HG03064 (cell line): ENCODE measurements around the gene FAM13B.
A peak's percentile ranks its signal among the peaks of the same experiment; 100 is the strongest.

ENCODE experiments used
- ATAC-seq: cut with Tn5 transposase; IDR thresholded peaks from one replicate; pipeline ENCODE4 v1.9.1; 2021; ENCODE audit warnings: low read depth; ENCODE audit not compliant: unreplicated experiment

The FAM13B gene

DNA sequence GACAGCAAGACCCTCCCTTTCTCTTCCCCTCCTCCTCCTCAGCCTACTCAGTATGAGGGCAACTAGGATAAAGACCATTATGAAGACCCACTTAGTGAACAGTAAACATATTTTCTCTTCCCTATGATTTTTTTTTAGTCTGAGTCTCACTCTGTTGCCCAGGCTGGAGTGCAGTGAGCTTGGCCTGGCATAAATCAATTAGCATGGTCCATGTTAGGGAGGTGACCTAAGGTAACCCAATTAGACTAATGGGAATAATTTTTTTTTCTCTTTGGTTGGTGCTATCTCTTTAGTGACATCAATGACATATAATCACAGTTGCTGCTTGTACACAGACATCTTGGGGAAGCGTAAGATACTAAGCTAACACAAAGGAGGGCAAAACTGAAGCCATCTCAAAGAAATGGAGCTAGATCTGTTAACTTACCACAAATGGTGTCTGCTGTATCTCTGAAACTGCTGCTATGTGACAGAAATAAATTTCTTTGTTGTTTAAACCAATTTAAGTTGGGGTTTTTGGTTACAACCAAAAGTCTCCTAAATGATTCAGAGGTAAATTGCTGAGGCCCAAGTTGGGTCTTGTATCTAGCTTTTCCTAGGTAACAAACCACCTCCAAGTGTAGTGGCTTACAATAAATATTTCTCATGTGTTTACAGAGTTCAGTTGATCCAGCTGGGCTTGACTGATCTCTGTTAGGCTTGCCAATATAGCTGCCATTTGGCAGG lies 130.3 kb downstream of the FAM13B start:
- no peak for ATAC-seq

DNA sequence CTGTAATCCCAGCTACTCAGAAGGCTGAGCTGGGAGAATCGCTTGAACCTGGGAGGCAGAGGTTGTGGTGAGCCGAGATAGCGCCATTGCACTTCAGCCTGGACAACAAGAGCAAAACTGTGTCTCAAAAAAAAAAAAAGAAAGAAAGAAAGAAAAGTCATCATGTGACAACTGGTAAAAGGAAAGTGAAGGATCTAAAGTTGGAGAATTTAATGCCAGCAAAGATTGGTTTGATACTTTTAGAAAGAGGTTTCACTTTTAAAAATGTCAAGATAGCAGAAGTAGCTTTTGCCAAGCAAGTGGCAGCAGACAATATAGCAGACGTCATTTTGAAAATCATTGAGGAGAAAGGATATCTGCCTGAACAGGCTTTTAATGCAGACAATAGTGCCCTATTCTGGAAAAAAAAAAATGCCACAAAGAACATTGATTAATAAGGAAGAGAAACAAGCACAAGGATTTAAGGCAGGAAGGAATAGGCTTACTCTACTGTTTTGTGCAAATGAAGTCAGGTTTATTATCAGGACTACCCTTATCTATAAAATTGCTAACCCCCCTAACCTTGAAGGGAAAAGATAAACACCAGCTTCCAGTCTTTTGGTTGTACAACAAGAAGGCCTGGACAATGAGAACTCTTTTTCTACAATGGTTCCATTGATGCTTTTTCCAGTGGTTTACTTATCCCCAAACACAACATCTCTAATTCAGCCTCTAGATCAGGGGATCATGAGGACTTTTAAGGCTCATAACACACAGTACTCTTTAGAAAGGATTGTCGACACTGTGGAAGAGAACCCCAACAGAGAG lies 131.7 kb downstream of the FAM13B start:
- ATAC-seq = no peak

DNA sequence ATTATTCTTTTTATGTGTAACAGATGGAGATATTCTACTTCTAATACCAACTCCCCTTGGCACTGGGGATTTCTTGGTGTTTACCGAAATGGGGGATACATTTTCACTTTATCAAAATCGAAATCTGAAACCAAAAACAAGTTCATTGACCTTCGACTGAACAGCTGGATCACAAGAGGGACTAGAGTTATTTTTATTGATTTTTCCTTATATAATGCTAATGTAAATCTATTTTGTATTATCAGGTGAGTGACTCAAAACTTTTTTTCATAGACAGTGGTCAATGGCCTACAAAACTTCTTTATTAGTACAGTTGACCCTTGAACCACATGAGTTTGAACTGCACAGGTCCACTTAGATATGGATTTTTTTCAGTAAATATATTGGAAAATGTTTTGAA lies 133.4 kb downstream of the FAM13B start:
- ATAC-seq = no peak

DNA sequence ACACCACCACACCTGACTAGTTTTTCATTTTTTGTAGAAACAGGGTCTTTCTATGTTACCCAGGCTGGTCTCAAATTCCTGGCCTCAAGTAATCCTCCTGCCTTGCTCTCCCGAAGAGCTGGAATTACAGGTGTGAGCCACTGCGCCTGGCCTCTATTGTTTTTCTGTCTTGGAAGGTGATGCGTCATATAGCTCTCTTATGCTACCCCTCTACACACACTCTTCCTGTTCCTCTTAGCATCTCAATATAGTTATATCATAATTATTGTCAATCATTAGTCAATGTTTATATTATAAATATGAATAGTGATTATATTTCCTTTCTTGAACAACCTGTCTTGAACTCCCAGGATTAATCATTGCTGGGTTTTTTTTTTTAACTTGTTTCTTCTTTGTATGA lies 136.3 kb downstream of the FAM13B start:
- ATAC-seq = no peak

DNA sequence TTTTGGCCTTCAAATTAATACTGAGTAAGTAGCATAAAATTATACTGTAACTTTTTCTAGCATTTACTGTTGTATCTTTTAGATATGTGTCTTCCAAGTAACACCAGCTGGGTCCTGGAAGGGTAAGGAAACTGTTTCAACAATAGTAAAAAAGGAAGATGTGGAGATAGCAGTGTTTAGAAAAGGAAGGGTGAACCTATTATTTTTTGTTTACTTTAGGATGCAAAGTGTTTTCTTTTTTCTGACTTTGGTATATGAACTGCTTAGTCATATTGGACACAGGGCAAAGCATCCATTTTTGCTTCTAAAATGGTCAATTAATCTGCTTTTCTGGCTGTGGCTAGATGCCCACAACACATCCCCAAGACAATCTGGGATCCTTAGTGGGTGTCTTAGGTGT lies 138.3 kb downstream of the FAM13B start:
- no peak for ATAC-seq

DNA sequence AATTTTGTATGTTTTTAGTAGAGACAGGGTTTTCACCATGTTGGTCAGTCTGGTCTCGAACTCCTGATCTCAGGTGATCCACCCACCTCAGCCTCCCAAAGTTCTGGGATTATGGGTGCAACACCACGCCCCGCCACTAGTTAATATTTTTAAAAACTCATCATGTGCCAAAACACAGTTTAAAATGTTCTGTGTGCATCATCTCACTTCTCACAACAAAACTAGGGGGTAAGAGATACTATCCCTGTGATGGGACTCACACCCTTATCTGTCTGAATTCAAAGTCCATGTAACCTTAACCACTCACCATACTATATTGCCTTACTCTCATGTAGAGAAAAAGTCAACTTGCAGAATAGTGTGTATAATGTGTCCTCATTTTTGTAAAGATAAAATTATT lies 141.0 kb downstream of the FAM13B start:
- no peak for ATAC-seq

DNA sequence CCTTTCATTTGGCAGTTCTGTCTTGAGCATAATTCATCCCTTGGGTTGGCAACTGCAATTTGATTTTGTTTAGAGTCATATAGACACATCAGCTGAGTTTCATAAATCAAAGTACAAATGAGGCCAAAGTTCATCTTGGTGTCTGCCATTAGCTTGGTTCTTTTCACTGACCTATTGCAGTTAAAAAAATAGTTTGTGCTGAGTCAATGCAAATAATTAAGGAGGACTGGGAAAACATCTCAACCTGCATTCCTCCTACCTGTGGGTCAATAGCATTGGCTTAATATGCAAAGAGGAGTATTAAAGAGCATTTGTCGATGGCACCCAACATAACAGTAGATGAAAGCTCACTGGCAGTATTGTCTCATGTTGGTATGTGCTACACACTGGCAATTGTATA lies 142.0 kb downstream of the FAM13B start:
- no peak for ATAC-seq

DNA sequence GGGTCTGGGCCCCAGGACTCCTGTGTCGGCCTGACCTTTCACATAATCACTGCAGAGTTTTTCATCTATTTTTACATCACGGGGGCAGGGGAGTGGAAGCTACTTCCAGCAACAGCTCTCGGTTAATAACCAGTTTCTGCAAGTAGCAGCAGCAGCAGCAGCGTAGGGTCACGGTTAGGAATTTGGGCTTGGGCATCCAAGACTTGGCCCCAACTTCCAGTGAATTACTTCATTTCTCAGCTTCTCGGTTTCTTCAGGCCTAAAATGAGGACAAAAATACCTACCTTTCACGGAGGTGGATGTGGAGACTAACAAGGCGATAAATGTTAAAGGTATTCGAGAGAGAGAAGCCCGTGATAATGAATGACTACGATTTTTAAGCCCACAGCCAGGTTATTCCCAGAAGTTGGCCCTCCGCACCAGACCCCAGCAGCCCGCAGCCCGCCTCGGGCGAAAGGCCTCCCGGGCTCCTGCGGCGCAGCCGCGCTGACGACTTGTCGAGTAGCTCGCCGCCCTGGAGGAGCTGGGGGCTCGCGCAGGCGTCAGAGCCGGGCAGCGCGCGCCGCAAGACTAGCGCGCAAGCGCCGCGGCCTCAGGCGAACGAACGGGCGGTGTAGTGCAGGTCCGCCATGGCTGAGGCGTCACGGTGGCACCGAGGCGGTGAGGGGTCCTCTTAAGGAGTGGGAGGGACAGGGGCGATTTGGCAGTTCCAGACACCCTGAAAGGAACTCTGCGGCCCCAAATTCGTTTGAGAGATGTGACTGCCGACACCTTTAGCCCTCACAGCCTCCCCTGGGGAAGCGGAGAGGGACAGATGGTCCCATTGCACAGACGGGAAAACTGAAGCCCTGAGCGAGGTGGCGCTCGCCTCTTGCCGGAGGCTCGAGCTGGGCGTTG lies 143.8 kb downstream of the FAM13B start, which contains the start of gene PKD2L2:
PKD2L2 (plus strand) TSS at position 595 of the 897 bp plus-strand sequence; CDS start at position 630, 35 bp downstream.
- peak; percentile 90 for ATAC-seq

DNA sequence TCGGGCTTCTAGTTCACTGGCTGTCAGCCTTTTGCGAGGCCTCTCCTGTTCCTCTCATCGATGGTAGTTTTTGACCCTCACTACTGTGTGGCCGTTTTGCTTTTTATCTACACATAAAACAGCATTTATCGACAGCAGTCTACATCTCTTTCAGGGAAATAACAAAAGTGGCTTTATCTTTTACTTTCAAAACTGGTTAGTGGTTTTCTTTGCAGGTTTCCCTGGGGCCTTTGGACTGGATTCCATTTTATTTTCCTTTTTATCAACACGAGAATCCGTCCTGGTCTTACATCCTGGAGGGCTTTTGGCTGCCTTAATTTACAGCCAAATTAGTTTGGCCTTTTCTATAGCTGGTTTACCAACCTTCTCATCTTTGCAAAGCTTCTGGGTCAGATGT lies 144.4 kb downstream of the FAM13B start:
- no peak for ATAC-seq
